Vagina (tissue), 2 donors: ENCODE data around the gene PLET1. TPM values are rescaled to one million over a fixed set of nuclear protein-coding genes. Genes with fewer than 3 reads are reported as not detected.

ENCODE experiments used
- DNase-seq, 2 donors: peaks; one replicate each; pipeline ENCODE4 v3.0.0-alpha.2; 2017; ENCODE audit errors: extremely low spot score in 2 of 2
- H3K27ac ChIP-seq: fragments of 200-600 bp; sonication (generic); one replicate; pipeline ENCODE4 v1.5.1; 2019
- H3K27me3 ChIP-seq: fragments of 200-600 bp; sonication (generic); one replicate; pipeline ENCODE4 v1.5.1; 2019
- H3K36me3 ChIP-seq, 2 donors: fragments of 200-600 bp; sonication (generic); one replicate each; pipeline ENCODE4 v1.5.1; 2017 to 2019
- H3K4me1 ChIP-seq: fragments of 200-600 bp; sonication (generic); one replicate; pipeline ENCODE4 v1.5.1; 2019
- H3K4me3 ChIP-seq, 2 donors: fragments of 200-600 bp; sonication (generic); 1 replicate in 1 of 2; 2 replicates in 1 of 2; pipeline ENCODE4 v1.5.1; 2016 to 2019
- H3K9me3 ChIP-seq: fragments of 200-600 bp; sonication (generic); one replicate; pipeline ENCODE4 v1.5.1; 2019
- CTCF ChIP-seq, 3 experiments: fragments of 450-650 bp in 2 of 3; fragments of 200-600 bp in 1 of 3; sonication (generic) in 1 of 3; IDR thresholded peaks; one replicate each; pipeline ENCODE4 v1.5.1; 2017 to 2019; ENCODE audit warnings: antibody characterized with exemption in 3 of 3, mild to moderate bottlenecking in 2 of 3, moderate library complexity in 2 of 3
- POLR2A ChIP-seq, 2 donors: fragments of 450-650 bp; IDR thresholded peaks; one replicate each; pipeline ENCODE4 v1.6.1; 2017; ENCODE audit warnings: antibody characterized with exemption in 2 of 2, mild to moderate bottlenecking in 2 of 2, moderate library complexity in 2 of 2
- POLR2AphosphoS5 ChIP-seq, 2 donors: sonication (generic); formaldehyde crosslinking; IDR thresholded peaks; one replicate each; pipeline ENCODE4 v1.9.0; 2017; ENCODE audit warnings: antibody characterized with exemption in 2 of 2, mild to moderate bottlenecking in 2 of 2, low read depth in 1 of 2; ENCODE audit not compliant: insufficient read depth in 1 of 2
- intact Hi-C: fragments of 100-400 bp; cut with DNase I; formaldehyde crosslinking; loops from one replicate; pipeline ENCODE4 v1.15.1; 2023
- total RNA-seq: library from RNA; depleted of rRNA; stranded (reverse); fragments of >200 nt; gene quantifications from one replicate; pipeline ENCODE4 v1.2.3, GENCODE V29; 2016

PLET1 gene
- total RNA-seq, 1 donor from 2014 or later, result not detected

GRCh38 chr11:112223121-112223520 is 37.5 kb downstream of the PLET1 start:
- DNase-seq, result no peak
- H3K4me1 ChIP-seq, result peaks cover 30% of the 10 kb centered on the region
- no peaks in the 10 kb centered on the region for H3K9me3 ChIP-seq
- TF ChIP-seq CTCF (IDR thresholded peaks at IDR 0.05), result no peak
- no peak for TF ChIP-seq POLR2A (IDR thresholded peaks at IDR 0.05)
- no peak for TF ChIP-seq POLR2AphosphoS5 (IDR thresholded peaks at IDR 0.05; ENCODE audit: insufficient read depth in 1 of 2, low read depth in 1 of 2)
- intact Hi-C loops, result loop anchor here (5.0 kb wide), 1 partner anchor 54 kb away; no protein-coding TSS in a partner anchor
- H3K36me3 ChIP-seq, result no peaks in the 10 kb centered on the region
- no peak overlapping the region for H3K27ac ChIP-seq
- H3K4me3 ChIP-seq, result no peak overlapping the region
- no peaks in the 10 kb centered on the region for H3K27me3 ChIP-seq

GRCh38 chr11:112222303-112222702 is 38.4 kb downstream of the PLET1 start:
- Histone ChIP-seq H3K27me3 (no peaks in the 10 kb centered on the region), H3K36me3 (no peaks in the 10 kb centered on the region), H3K27ac (peak overlapping the region; percentile 62), H3K9me3 (no peaks in the 10 kb centered on the region), H3K4me3 (no peak overlapping the region), H3K4me1 (peaks cover 22% of the 10 kb centered on the region)
- intact Hi-C loops, result loop anchor here (5.0 kb wide), 1 partner anchor 55 kb away; no protein-coding TSS in a partner anchor
- no peak for TF ChIP-seq POLR2A (IDR thresholded peaks at IDR 0.05)
- TF ChIP-seq POLR2AphosphoS5 (IDR thresholded peaks at IDR 0.05; ENCODE audit: insufficient read depth in 1 of 2, low read depth in 1 of 2), result no peak
- no peak for TF ChIP-seq CTCF (IDR thresholded peaks at IDR 0.05)
- DNase-seq, result no peak

GRCh38 chr11:112221274-112221835 is 39.3 kb downstream of the PLET1 start:
- no peak for DNase-seq
- no peaks in the 10 kb centered on the region for H3K9me3 ChIP-seq
- TF ChIP-seq CTCF (IDR thresholded peaks at IDR 0.05) (no peak), POLR2AphosphoS5 (IDR thresholded peaks at IDR 0.05; ENCODE audit: insufficient read depth in 1 of 2, low read depth in 1 of 2) (no peak), POLR2A (IDR thresholded peaks at IDR 0.05) (no peak)
- intact Hi-C loops, result loop anchor here (5.0 kb wide), 1 partner anchor 56 kb away; no protein-coding TSS in a partner anchor
- H3K27me3 ChIP-seq, result no peaks in the 10 kb centered on the region
- peak overlapping the region; percentile 62 for H3K27ac ChIP-seq
- peaks cover 16% of the 10 kb centered on the region for H3K4me1 ChIP-seq
- H3K4me3 ChIP-seq, result no peak overlapping the region
- no peaks in the 10 kb centered on the region for H3K36me3 ChIP-seq

GRCh38 chr11:112219476-112220232 is 41.0 kb downstream of the PLET1 start:
- H3K27ac ChIP-seq, result no peak overlapping the region
- DNase-seq, result no peak
- no peaks in the 10 kb centered on the region for H3K36me3 ChIP-seq
- peak in 1 of 2 donors; percentile 50 for TF ChIP-seq POLR2AphosphoS5 (IDR thresholded peaks at IDR 0.05; ENCODE audit: insufficient read depth in 1 of 2, low read depth in 1 of 2)
- no peak for TF ChIP-seq POLR2A (IDR thresholded peaks at IDR 0.05)
- TF ChIP-seq CTCF (IDR thresholded peaks at IDR 0.05), result peak; percentile 70 to 93 (median 76)
- no peaks in the 10 kb centered on the region for H3K27me3 ChIP-seq
- peaks cover 10% of the 10 kb centered on the region for H3K4me1 ChIP-seq
- intact Hi-C loops, result loop anchor here (5.0 kb wide), 1 partner anchor 58 kb away; no protein-coding TSS in a partner anchor
- no peaks in the 10 kb centered on the region for H3K9me3 ChIP-seq
- H3K4me3 ChIP-seq, result no peak overlapping the region
